HepG2 (cell line): Measurements from ENCODE around the gene SMIM38. TPM values are rescaled to one million over a fixed set of nuclear protein-coding genes. Genes with fewer than 3 reads are reported as not detected.

Experiments
- CHD2 ChIP-seq: IDR thresholded peaks from 2 replicates; pipeline ENCODE4 v1.6.1; 2011; ENCODE audit warnings: low read depth, low read length, improper control_type of control experiment
- EHMT2 ChIP-seq: fragments of 200-600 bp; sonication (generic); IDR thresholded peaks from 2 replicates; pipeline ENCODE4 v1.7.0; 2017; ENCODE audit warnings: antibody characterized with exemption, low read depth, low read length, borderline replicate concordance
- ERF ChIP-seq: IDR thresholded peaks from 2 replicates; pipeline ENCODE4 v1.6.1; 2018; ENCODE audit warnings: missing biosample characterization, missing genetic modification reagents
- GATAD1 ChIP-seq: IDR thresholded peaks from 2 replicates; pipeline ENCODE4 v1.6.1; 2016; ENCODE audit warnings: missing genetic modification reagents, missing compliant biosample characterization
- GFI1 ChIP-seq: sonication (generic); formaldehyde crosslinking; IDR thresholded peaks from 2 replicates; pipeline ENCODE4 v1.5.0; 2020; ENCODE audit warnings: missing genetic modification reagents, mild to moderate bottlenecking, borderline replicate concordance
- HNF4G ChIP-seq, 2 experiments: sonication (generic) in 1 of 2; formaldehyde crosslinking in 1 of 2; IDR thresholded peaks; 2 replicates each; pipeline versions ENCODE4 v1.4.0 to v1.6.1; 2011 to 2020; ENCODE audit warnings: borderline replicate concordance in 2 of 2, low read depth in 2 of 2, mild to moderate bottlenecking in 2 of 2, low read length in 1 of 2, missing genetic modification reagents in 1 of 2, moderate library complexity in 1 of 2
- POLR2AphosphoS2 ChIP-seq: IDR thresholded peaks from 2 replicates; pipeline ENCODE4 v1.6.1; 2011; ENCODE audit warnings: low read depth, low read length, improper control_type of control experiment
- RFX1 ChIP-seq: fragments of 450-650 bp; IDR thresholded peaks from 2 replicates; pipeline ENCODE4 v1.6.1; 2017
- THAP11 ChIP-seq: IDR thresholded peaks from 2 replicates; pipeline ENCODE4 v1.6.1; 2016; ENCODE audit warnings: missing biosample characterization, missing genetic modification reagents
- ZFY ChIP-seq: sonication (generic); formaldehyde crosslinking; IDR thresholded peaks from 2 replicates; pipeline ENCODE4 v1.4.0; 2020; ENCODE audit warnings: missing genetic modification reagents
- ZNF205 ChIP-seq: IDR thresholded peaks from 2 replicates; pipeline ENCODE4 v1.6.1; 2018; ENCODE audit warnings: missing biosample characterization, missing genetic modification reagents
- ZNF672 ChIP-seq: sonication (generic); formaldehyde crosslinking; IDR thresholded peaks from 2 replicates; pipeline ENCODE4 v1.8.1; 2022; ENCODE audit warnings: missing genetic modification reagents
- ZSCAN29 ChIP-seq: sonication (generic); formaldehyde crosslinking; conservative IDR thresholded peaks from 2 replicates; pipeline ENCODE4 v1.4.0; 2020; ENCODE audit warnings: mild to moderate bottlenecking, missing genetic modification reagents
- polyA plus RNA-seq, 8 experiments: library from polyadenylated mRNA; depleted of rRNA in 3 of 8; stranded (reverse) in 7 of 8; unstranded in 1 of 8; fragments of >200 nt; fragmentation: Illumina TruSeq in 4 of 8; extraction: Trizol in 4 of 8; gene quantifications; 2 replicates each; pipeline versions ENCODE4 v1.2.1 to v1.2.3, GENCODE V29; 2011 to 2016; ENCODE audit warnings: low read depth in 4 of 8, missing spikeins in 1 of 8, mixed read lengths in 1 of 8; ENCODE audit not compliant: insufficient read depth in 1 of 8
- total RNA-seq, 5 experiments: library from RNA; depleted of rRNA; stranded (reverse); fragments of >200 nt; fragmentation: Illumina TruSeq; extraction: Trizol; gene quantifications; 2 replicates each; pipeline ENCODE4 v1.2.3, GENCODE V29; 2016; ENCODE audit warnings: low read depth in 1 of 5
- TF ChIP-seq, protein P1 (sequence below): sonication (generic); formaldehyde crosslinking; IDR thresholded peaks from 2 replicates; pipeline ENCODE4 v1.5.0; 2020; ENCODE audit warnings: missing genetic modification reagents
- TF ChIP-seq, protein P2 (sequence below): sonication (generic); formaldehyde crosslinking; IDR thresholded peaks from 2 replicates; pipeline ENCODE4 v1.4.0; 2020; ENCODE audit warnings: missing genetic modification reagents
- TF ChIP-seq, protein P3 (sequence below): sonication (generic); formaldehyde crosslinking; IDR thresholded peaks from 2 replicates; pipeline ENCODE4 v1.4.0; 2020; ENCODE audit warnings: missing genetic modification reagents
- TF ChIP-seq, protein P4 (sequence below): sonication (generic); formaldehyde crosslinking; IDR thresholded peaks from 2 replicates; pipeline ENCODE4 v1.4.0; 2020; ENCODE audit warnings: mild to moderate bottlenecking, missing genetic modification reagents
- TF ChIP-seq, protein P5 (sequence below): sonication (generic); formaldehyde crosslinking; IDR thresholded peaks from 2 replicates; pipeline ENCODE4 v1.4.0; 2020; ENCODE audit warnings: missing genetic modification reagents

The SMIM38 gene
- total and polyA plus RNA-seq, 2 of the 13 experiments (the other 11 are each of a cell fraction or from before 2014, with no cell fraction given) = 0.30 to 0.40 TPM

DNA sequence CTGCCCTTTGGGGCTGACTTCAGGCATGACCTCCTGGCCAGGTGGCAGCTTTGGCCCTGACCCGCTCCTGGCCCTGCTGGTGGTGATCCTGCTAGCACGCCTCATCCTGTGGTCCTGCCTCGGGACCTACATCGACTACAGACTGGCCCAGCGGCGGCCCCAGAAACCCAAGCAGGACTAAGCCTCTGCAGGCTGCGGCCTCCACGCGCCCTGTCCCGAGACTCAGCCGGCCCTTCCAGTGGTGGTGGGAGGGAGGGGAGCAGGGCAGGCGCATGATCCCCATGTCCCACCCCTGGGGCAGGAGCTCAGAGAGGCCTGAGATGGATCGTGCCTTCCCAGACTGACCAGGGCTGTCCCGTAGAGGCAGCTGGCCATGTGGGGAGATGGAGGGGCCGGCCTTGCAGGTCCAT, 2.1 kb downstream of the SMIM38 start (continued):
- TF ChIP-seq, protein P1, sequence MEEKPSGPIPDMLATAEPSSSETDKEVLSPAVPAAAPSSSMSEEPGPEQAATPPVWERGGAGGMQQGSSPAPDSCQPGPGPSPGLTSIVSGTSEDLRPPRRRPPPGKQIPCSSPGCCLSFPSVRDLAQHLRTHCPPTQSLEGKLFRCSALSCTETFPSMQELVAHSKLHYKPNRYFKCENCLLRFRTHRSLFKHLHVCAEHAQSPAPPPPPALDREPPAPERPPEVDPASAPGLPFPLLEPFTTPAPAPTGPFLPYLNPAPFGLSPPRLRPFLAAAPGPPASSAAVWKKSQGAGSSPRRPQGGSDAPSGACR (CRISPR knock-in tag) = no peak
- TF ChIP-seq CHD2 = no peak
- TF ChIP-seq, protein P2, sequence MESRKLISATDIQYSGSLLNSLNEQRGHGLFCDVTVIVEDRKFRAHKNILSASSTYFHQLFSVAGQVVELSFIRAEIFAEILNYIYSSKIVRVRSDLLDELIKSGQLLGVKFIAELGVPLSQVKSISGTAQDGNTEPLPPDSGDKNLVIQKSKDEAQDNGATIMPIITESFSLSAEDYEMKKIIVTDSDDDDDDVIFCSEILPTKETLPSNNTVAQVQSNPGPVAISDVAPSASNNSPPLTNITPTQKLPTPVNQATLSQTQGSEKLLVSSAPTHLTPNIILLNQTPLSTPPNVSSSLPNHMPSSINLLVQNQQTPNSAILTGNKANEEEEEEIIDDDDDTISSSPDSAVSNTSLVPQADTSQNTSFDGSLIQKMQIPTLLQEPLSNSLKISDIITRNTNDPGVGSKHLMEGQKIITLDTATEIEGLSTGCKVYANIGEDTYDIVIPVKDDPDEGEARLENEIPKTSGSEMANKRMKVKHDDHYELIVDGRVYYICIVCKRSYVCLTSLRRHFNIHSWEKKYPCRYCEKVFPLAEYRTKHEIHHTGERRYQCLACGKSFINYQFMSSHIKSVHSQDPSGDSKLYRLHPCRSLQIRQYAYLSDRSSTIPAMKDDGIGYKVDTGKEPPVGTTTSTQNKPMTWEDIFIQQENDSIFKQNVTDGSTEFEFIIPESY (CRISPR knock-in tag) = peak; percentile 98
- TF ChIP-seq EHMT2 = no peak
- no peak for TF ChIP-seq ZNF672 (CRISPR knock-in tag)
- TF ChIP-seq, protein P3, sequence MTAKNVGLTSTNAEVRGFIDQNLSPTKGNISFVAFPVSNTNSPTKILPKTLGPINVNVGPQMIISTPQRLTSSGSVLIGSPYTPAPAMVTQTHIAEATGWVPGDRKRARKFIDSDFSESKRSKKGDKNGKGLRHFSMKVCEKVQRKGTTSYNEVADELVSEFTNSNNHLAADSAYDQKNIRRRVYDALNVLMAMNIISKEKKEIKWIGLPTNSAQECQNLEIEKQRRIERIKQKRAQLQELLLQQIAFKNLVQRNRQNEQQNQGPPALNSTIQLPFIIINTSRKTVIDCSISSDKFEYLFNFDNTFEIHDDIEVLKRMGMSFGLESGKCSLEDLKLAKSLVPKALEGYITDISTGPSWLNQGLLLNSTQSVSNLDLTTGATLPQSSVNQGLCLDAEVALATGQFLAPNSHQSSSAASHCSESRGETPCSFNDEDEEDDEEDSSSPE (CRISPR knock-in tag) = no peak
- no peak for TF ChIP-seq ERF (CRISPR knock-in tag)
- no peak for TF ChIP-seq POLR2AphosphoS2
- TF ChIP-seq HNF4G (IDR thresholded peaks at IDR 0.05; ENCODE audit: borderline replicate concordance, low read depth, low read length) = 0 out of 2 replicates have a peak, but pooled peaks have one; percentile 2
- no peak for TF ChIP-seq HNF4G (CRISPR knock-in tag; IDR thresholded peaks at IDR 0.05; ENCODE audit: borderline replicate concordance, low read depth)
- TF ChIP-seq GFI1 = no peak
- no peak for TF ChIP-seq THAP11 (CRISPR knock-in tag)
- TF ChIP-seq ZNF205 = no peak
- TF ChIP-seq, protein P4, sequence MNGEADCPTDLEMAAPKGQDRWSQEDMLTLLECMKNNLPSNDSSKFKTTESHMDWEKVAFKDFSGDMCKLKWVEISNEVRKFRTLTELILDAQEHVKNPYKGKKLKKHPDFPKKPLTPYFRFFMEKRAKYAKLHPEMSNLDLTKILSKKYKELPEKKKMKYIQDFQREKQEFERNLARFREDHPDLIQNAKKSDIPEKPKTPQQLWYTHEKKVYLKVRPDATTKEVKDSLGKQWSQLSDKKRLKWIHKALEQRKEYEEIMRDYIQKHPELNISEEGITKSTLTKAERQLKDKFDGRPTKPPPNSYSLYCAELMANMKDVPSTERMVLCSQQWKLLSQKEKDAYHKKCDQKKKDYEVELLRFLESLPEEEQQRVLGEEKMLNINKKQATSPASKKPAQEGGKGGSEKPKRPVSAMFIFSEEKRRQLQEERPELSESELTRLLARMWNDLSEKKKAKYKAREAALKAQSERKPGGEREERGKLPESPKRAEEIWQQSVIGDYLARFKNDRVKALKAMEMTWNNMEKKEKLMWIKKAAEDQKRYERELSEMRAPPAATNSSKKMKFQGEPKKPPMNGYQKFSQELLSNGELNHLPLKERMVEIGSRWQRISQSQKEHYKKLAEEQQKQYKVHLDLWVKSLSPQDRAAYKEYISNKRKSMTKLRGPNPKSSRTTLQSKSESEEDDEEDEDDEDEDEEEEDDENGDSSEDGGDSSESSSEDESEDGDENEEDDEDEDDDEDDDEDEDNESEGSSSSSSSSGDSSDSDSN = no peak
- TF ChIP-seq RFX1 = no peak
- TF ChIP-seq GATAD1 (CRISPR knock-in tag) = no peak
- TF ChIP-seq ZSCAN29 (CRISPR knock-in tag) = no peak
- TF ChIP-seq, protein P5, sequence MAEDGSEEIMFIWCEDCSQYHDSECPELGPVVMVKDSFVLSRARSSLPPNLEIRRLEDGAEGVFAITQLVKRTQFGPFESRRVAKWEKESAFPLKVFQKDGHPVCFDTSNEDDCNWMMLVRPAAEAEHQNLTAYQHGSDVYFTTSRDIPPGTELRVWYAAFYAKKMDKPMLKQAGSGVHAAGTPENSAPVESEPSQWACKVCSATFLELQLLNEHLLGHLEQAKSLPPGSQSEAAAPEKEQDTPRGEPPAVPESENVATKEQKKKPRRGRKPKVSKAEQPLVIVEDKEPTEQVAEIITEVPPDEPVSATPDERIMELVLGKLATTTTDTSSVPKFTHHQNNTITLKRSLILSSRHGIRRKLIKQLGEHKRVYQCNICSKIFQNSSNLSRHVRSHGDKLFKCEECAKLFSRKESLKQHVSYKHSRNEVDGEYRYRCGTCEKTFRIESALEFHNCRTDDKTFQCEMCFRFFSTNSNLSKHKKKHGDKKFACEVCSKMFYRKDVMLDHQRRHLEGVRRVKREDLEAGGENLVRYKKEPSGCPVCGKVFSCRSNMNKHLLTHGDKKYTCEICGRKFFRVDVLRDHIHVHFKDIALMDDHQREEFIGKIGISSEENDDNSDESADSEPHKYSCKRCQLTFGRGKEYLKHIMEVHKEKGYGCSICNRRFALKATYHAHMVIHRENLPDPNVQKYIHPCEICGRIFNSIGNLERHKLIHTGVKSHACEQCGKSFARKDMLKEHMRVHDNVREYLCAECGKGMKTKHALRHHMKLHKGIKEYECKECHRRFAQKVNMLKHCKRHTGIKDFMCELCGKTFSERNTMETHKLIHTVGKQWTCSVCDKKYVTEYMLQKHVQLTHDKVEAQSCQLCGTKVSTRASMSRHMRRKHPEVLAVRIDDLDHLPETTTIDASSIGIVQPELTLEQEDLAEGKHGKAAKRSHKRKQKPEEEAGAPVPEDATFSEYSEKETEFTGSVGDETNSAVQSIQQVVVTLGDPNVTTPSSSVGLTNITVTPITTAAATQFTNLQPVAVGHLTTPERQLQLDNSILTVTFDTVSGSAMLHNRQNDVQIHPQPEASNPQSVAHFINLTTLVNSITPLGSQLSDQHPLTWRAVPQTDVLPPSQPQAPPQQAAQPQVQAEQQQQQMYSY (CRISPR knock-in tag) = no peak
- no peak for TF ChIP-seq ZFY (CRISPR knock-in tag)
